ACC112 (cell line): ENCODE data around the gene ADAMTS10.

Experiments
- H2AFZ ChIP-seq: fragments of 200-600 bp; sonication (generic); one replicate; pipeline ENCODE4 v1.6.0; 2017; ENCODE audit warnings: antibody characterized with exemption, low read length; ENCODE audit not compliant: unreplicated experiment
- H3K27ac ChIP-seq: fragments of 200-600 bp; sonication (generic); 2 replicates; pipeline ENCODE4 v1.5.1; 2014; ENCODE audit warnings: low read depth, mild to moderate bottlenecking, antibody characterized with exemption, low read length, moderate library complexity
- H3K27me3 ChIP-seq: fragments of 200-600 bp; sonication (generic); 2 replicates; pipeline ENCODE4 v1.6.1; 2014; ENCODE audit warnings: mild to moderate bottlenecking, antibody characterized with exemption, low read length, moderate library complexity, mixed read lengths; ENCODE audit not compliant: insufficient read depth
- H3K36me3 ChIP-seq: fragments of 200-600 bp; sonication (generic); 2 replicates; pipeline ENCODE4 v1.6.1; 2016; ENCODE audit warnings: mild to moderate bottlenecking, antibody characterized with exemption, low read length, moderate library complexity, mixed read lengths; ENCODE audit not compliant: insufficient read depth
- H3K4me1 ChIP-seq: fragments of 200-600 bp; sonication (generic); one replicate; pipeline ENCODE4 v1.6.1; 2016; ENCODE audit warnings: low read length, mixed read lengths; ENCODE audit not compliant: insufficient read depth, unreplicated experiment, control insufficient read depth
- H3K4me3 ChIP-seq: fragments of 200-600 bp; sonication (generic); 2 replicates; pipeline ENCODE4 v1.5.1; 2014; ENCODE audit warnings: mild to moderate bottlenecking, low read depth, low read length
- H3K79me2 ChIP-seq: fragments of 200-600 bp; sonication (generic); one replicate; pipeline ENCODE4 v1.6.0; 2016; ENCODE audit warnings: low read length; ENCODE audit not compliant: control insufficient read depth, unreplicated experiment, insufficient read depth

Gene ADAMTS10

GRCh38 chr19:8596168-8596567 is 14.3 kb downstream of the ADAMTS10 start:
- H3K79me2 ChIP-seq: no peaks in the 10 kb centered on the region
- H2AFZ ChIP-seq: no peak overlapping the region
- no peaks in the 10 kb centered on the region for H3K36me3 ChIP-seq
- H3K4me3 ChIP-seq: no peak overlapping the region
- no peak overlapping the region for H3K27ac ChIP-seq
- no peaks in the 10 kb centered on the region for H3K4me1 ChIP-seq
- H3K27me3 ChIP-seq: peaks cover 6% of the 10 kb centered on the region; the same call in 1 of the 2 replicates

- H3K27me3 ChIP-seq: peaks cover 6% of the 10 kb centered on the region; the same call in 1 of the 2 replicates
- H3K4me1 ChIP-seq: no peaks in the 10 kb centered on the region
- H3K27ac ChIP-seq: no peak overlapping the region
- no peak overlapping the region for H3K4me3 ChIP-seq
- H3K79me2 ChIP-seq: no peaks in the 10 kb centered on the region
- H2AFZ ChIP-seq: no peak overlapping the region
- H3K36me3 ChIP-seq: no peaks in the 10 kb centered on the region
Observed at GRCh38 chr19:8595651-8596050, 14.9 kb downstream of the ADAMTS10 start.

GRCh38 chr19:8593931-8594330 is 16.6 kb downstream of the ADAMTS10 start:
- Histone ChIP-seq H3K36me3 (no peaks in the 10 kb centered on the region), H3K79me2 (no peaks in the 10 kb centered on the region), H3K27ac (no peak overlapping the region), H2AFZ (no peak overlapping the region), H3K27me3 (peaks cover 6% of the 10 kb centered on the region; the same call in 1 of the 2 replicates), H3K4me1 (no peaks in the 10 kb centered on the region), H3K4me3 (no peak overlapping the region)

- Histone ChIP-seq H3K27me3 (peaks cover 6% of the 10 kb centered on the region; the same call in 1 of the 2 replicates), H3K4me1 (no peaks in the 10 kb centered on the region), H2AFZ (peak overlapping the region; percentile 25), H3K79me2 (no peaks in the 10 kb centered on the region), H3K4me3 (peak overlapping the region; percentile 70), H3K27ac (no peak overlapping the region), H3K36me3 (no peaks in the 10 kb centered on the region)
Observed at GRCh38 chr19:8592231-8593009, 18.1 kb downstream of the ADAMTS10 start.

GRCh38 chr19:8589177-8589714 is 21.3 kb downstream of the ADAMTS10 start:
- Histone ChIP-seq H3K79me2 (no peaks in the 10 kb centered on the region), H2AFZ (no peak overlapping the region), H3K4me3 (no peak overlapping the region), H3K4me1 (no peaks in the 10 kb centered on the region), H3K36me3 (no peaks in the 10 kb centered on the region), H3K27me3 (peaks cover 6% of the 10 kb centered on the region; the same call in 1 of the 2 replicates), H3K27ac (no peak overlapping the region)

- H3K79me2 ChIP-seq: no peaks in the 10 kb centered on the region
- H3K27ac ChIP-seq: no peak overlapping the region
- no peak overlapping the region for H2AFZ ChIP-seq
- no peak overlapping the region for H3K4me3 ChIP-seq
- H3K36me3 ChIP-seq: no peaks in the 10 kb centered on the region
- no peaks in the 10 kb centered on the region for H3K4me1 ChIP-seq
- no peaks in the 10 kb centered on the region for H3K27me3 ChIP-seq
Observed at GRCh38 chr19:8585894-8586750, 24.4 kb downstream of the ADAMTS10 start.

GRCh38 chr19:8584965-8585893 is 25.3 kb downstream of the ADAMTS10 start:
- Histone ChIP-seq H3K27me3 (no peaks in the 10 kb centered on the region), H3K4me1 (no peaks in the 10 kb centered on the region), H3K4me3 (no peak overlapping the region), H3K36me3 (no peaks in the 10 kb centered on the region), H2AFZ (no peak overlapping the region), H3K27ac (no peak overlapping the region), H3K79me2 (no peaks in the 10 kb centered on the region)

- H3K4me3 ChIP-seq: no peak overlapping the region
Observed at GRCh38 chr19:8580710-8581281, 29.7 kb downstream of the ADAMTS10 start.

GRCh38 chr19:8578642-8579265 is 31.8 kb downstream of the ADAMTS10 start:
- no peak overlapping the region for H3K4me3 ChIP-seq
- no peaks in the 10 kb centered on the region for H3K79me2 ChIP-seq
- H3K27me3 ChIP-seq: no peaks in the 10 kb centered on the region
- H3K36me3 ChIP-seq: no peaks in the 10 kb centered on the region
- no peak overlapping the region for H2AFZ ChIP-seq
- H3K4me1 ChIP-seq: peaks cover 8% of the 10 kb centered on the region
- no peak overlapping the region for H3K27ac ChIP-seq

More at GRCh38 chr19:8580710-8581281, 29.7 kb downstream of the ADAMTS10 start:
- no peak overlapping the region for H2AFZ ChIP-seq
- H3K27me3 ChIP-seq: no peaks in the 10 kb centered on the region
- peaks cover 3% of the 10 kb centered on the region for H3K4me1 ChIP-seq
- no peak overlapping the region for H3K27ac ChIP-seq
- no peaks in the 10 kb centered on the region for H3K36me3 ChIP-seq
- H3K79me2 ChIP-seq: no peaks in the 10 kb centered on the region
